NCI-H2081 (cell line): Measurements from ENCODE around the gene OR10G7.

Source experiments
- DNase-seq, 2 experiments: peaks; one replicate each; lab custom pipeline; 2025; lab: John Stamatoyannopoulos, UW

The OR10G7 gene, protein sequence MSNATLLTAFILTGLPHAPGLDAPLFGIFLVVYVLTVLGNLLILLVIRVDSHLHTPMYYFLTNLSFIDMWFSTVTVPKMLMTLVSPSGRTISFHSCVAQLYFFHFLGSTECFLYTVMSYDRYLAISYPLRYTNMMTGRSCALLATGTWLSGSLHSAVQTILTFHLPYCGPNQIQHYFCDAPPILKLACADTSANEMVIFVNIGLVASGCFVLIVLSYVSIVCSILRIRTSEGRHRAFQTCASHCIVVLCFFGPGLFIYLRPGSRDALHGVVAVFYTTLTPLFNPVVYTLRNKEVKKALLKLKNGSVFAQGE

DNA sequence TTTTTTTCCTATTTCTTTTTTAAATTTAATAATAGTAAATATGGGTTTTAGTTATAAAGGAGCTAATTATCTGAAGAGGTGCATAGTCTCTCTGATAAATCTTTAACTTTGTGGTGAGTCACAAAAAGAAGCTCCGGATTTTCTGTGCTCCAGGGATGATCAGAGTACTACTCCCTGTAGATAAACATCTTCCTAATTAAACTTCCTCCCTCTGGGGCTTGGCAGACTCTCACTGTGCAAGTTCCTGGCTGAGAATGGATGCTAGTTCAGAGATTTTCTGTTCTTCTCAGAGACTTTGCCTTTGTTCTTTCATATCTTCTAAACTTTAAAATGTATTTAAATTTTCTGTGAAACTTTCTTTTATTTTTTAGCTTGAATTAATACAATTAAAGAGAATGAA is at the start of gene OR10G7:
TSS of gene OR10G7 (minus strand) at position 72 of the 400 bp plus-strand sequence. CDS start 2,324 bp downstream, outside the sequence.
- no peak for DNase-seq

DNA sequence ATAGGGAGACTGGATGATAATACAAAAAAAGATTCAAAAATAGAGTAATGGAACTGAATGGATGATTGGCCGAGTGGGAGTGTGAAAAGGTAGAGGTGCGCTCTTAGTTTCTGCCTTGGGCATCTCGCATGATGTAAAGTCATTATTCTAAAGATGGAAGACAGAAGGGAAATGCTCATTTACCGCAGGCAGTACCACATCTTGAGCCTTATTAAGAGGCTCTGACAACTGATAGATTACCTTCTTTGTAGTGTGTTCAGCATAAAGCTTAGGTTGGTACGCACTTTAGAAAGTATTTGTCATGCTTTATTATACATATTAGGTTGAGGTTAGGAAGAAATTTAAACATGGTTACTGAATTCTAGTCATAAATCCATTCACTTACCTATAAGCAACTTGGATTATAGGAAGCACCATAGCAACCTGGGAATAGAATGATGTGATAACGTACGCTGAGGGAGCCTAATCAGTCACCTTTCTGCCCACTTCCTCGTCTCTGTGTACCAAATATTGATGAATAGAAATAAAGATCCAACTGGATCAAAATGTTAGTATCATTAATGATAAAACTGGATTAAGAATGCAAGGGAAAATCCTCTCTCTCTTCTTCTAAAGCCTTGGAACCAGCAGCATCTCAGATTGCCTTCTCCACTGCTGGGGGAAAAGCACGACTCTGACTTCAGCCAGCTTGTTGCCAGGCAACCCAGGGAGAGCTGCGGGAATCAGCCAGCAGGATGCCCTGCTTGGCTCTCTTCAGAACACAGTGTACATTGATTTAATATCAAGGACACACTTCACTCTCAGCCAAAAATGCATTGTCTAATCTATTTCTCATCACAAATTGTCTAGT is 45.1 kb upstream of the OR10G7 start:
- peak; percentile 29 to 52 for DNase-seq

DNA sequence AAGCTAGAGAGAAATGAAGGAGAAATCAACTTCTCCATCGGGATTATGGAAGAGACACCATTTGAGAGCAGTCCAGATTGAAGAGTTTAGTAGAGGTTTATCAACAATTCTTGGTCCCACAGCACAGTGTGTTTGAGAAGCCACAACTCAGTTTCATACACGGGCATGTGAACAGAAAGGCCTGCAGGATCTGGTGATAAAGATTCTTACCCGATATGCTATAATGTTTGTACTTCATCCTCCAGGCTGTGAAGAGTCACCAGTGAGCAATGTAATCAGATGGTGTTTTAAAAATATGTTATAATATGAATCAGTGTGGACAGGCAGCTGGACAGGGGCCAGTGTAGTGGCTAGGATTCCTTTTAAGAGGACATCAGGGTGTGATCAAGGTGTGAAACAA is 44.5 kb upstream of the OR10G7 start:
- DNase-seq: no peak

DNA sequence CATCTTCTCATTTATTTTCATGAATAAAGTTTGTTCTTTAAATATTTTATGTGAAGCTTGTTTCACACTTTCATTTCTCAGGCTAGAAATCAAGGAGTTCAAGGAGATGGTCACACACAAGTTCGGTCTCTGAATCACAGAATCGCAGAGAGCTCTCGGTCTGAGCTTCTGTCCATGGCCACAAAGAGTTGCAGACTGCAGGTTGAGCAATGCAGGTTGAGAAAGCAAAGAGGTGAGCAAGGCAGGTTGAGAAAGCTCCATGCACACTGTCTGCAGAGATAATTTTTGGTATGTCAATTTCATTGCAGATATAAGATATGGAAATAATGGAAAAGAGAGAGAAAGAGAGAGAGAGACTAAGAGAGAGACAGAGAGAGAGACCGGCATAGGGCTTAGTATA is 41.2 kb upstream of the OR10G7 start:
- no peak for DNase-seq

DNA sequence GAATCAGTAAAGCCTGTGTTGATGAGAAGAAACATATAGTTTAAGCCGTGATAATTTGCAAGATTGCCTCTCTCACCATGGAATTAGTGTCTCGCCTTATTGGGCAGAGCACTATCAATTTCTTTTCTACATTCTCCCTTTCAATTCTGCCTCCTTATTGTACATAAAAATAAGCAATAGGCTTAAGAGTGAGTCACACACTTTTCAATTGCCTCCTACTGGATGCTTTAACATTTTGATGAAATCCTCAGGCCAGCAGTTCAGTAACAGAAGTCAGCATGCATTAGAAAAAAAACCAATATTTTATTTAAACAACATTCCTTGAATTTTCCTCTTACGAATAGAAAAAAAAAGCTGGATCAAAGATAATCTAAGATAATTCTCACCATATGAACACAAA is 40.4 kb upstream of the OR10G7 start:
- no peak for DNase-seq

DNA sequence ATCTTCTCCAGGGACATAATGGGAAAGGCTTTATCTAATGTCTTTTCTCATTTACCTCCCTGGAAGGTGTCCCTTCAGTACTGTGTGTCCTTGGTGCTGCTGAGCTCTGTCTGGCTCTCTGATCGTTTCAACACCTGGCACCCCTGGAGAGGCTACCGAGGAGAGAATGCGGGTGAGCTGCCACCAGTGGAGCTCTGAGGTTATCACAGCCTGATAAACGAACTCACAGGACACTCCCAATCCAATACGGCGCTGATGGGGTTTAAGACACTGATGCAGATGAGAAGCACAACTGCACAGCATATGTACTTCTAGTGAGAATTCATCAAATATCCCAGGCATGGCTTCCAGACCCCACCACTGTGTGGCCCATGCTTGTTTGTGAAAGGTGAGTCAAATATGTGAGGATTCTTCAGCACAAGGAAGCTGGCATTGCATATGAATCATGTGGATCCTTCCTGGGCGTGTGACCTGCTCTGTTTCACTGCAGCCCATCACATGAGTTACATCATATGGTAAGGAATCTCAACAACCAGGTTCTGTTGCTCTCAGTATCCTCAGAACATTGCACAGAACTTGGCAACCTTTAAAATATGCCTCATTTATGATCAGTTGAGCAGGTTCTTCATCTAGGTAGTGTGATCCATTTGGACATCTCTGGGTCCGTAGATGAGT is 39.3 kb upstream of the OR10G7 start:
- no peak for DNase-seq

DNA sequence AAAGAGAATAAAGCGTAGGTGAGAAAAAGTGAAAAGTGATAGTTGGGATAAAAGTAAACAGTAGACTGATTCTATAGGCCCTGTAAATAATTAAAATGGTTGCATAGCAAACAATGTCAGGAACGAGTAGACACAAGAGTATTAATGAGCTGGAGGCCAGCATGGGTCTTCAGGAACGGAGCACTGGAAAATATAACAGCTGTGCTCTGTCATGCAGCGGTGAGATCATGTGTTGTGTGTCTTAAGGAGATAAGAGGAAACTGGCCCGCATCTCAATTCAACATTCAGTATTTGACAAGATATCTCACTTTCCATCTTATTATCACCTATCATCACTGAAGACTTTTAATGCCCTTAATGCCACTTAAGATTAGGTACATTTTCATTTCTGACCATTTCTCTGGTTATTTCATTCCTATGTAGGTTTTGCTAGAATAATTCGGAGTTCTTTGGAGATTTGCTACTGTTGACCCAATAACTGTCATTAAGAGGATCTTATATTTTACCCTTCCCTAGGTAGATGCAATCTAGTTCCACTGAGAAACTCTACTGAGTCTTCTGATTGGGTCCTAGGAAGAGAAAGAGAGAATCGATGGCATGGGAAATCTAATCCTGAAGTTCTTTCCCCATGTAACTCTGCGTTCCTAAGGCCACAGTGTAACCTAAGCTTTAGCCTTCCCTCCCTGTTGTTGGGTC is 38.7 kb upstream of the OR10G7 start:
- no peak for DNase-seq

DNA sequence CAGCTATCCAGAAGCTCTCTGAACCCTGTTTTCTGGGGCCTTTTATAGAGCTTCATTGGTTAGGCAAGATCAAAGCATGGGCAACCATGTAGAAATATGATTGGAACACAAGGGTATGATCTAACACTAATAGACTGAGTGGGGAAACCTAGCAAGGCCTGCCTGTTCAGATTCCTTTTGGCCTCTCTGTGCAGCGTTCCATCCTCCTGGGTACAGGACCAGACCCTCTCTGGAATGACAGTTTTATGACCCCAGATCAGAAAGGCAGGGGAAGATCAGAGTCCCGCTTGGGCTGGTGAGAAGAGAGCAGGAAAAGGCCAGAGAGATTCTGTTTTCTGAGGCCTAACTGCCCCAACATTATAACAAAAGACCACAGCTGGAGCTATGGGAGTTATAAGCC is 37.5 kb upstream of the OR10G7 start:
- no peak for DNase-seq

DNA sequence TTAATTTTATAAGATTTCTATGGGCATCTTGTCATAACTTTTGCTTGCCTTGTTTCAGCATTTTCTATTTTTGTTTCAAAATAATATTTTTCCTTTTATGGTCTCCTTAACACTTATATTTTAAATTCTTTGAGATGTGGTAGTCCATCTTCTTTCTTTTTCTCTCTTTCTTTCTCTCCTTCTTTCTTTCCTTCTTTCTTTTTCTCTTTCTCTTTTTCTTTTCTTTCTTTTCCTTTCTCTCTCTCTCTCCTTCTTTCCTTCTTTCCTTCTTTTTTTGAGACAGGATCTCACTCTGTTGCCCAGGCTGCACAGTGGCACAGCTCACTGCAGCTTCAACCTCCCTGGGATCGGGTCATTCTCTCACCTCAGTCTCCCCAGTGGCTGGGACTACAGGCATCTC is 36.1 kb upstream of the OR10G7 start:
- DNase-seq: no peak

DNA sequence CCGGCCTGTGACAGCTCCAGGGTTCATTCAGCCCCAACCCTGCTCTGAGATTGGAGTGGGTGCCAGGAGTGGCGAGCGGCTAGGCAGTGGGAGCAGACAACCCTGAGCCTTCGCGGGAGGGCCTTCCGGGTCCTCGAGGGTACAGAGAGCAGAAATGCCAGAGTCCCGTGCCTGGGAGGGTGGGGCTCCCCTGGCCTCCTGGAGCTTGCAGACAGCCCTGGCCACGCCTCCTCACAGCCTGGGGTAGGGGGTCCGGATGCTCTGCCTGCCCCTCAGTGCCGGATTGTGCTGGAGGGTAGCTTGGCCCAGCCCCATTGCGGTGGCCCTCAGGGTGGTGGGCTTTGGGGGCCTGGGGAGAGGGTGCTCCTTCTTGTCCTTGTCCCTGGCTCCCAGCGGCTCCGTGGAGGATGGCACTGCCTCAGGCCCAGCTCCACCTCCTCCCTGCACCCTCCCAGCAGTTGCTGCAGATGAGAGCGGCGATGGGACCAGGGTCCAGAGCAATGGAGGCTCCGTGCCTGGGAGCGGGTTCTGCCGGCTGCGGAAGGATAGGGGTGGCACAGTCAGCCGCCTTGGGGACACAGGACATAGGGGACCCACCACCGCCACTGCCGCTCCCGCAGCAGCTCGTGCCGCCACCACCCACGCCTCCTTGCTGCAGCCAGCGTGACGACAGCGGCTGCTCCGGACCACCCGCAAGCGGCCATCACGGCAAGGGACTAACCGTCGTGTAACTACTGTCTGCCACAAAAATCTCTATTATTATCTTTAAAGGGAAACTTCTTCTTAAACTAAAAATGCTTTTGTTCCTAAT is 34.9 kb upstream of the OR10G7 start:
- DNase-seq: no peak

DNA sequence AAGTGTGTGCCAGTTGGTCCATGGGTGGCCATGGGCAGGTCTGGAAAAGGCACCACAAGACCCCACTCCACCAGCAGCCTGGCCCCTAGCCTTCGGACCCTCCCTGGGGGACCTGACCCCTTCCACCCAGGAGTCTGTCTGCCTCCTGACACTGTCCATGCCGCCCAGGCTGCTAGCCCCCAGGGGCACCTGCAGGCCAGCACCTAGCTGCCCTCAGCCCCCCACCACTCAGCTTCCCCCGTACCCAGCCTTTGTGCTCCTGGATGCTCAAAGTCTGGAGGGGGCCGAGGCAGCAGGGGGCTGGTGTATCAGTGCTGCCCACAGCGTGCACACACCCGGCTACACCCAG is 34.3 kb upstream of the OR10G7 start:
- DNase-seq: no peak

DNA sequence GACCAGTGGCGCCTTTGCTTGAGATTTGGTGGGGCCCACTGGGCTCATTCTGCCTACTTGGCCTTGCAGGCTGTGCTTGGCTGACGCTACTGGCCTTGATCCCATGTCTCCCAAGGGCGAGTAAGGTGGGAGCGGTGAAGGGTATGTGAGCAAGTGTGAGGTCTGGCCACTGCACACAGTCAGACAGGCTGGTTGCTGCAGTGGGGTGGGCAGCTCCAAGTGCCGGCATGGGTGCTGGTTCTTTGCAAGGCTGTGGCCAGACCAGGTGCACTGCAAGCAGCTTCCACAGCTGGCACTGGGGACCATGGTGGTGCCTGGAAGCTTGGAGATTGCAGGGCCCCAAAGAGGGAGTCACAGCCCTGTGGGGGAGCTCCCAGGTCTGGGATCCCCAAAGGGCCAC is 33.4 kb upstream of the OR10G7 start:
- DNase-seq: no peak

DNA sequence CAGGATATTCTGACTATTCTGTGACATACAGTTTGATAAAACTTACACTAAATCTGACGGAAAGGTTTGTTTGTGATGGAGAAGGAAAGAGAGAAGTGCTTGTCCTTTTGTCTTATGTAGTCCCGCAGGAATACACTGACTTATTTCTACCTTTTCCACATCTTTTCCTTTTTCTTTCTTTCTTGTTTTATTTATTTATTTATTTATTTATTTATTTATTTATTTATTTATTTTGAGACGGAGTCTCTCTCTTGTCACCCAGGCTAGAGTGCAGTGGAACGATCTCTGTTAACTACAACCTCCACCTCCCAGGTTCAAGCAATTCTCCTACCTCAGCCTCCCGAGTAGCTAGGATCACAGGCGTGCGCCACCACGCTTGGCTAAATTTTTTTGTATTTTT is 31.0 kb upstream of the OR10G7 start:
- DNase-seq: no peak

DNA sequence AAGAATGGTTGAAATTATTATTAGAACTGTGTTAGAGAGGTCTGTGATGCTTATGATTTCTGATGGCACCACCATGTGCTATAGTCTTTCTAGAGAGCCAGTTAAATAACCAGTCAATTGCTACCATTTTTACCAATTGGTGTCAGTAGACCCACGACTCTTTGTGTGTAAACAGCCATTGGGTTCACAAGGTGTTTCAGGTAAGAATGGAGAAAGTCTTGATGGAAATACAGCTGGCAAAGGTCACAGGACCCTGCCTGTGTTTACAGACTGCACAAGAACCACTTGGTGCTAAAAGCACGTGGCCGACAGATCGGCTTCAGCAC is 30.5 kb upstream of the OR10G7 start:
- DNase-seq: no peak

DNA sequence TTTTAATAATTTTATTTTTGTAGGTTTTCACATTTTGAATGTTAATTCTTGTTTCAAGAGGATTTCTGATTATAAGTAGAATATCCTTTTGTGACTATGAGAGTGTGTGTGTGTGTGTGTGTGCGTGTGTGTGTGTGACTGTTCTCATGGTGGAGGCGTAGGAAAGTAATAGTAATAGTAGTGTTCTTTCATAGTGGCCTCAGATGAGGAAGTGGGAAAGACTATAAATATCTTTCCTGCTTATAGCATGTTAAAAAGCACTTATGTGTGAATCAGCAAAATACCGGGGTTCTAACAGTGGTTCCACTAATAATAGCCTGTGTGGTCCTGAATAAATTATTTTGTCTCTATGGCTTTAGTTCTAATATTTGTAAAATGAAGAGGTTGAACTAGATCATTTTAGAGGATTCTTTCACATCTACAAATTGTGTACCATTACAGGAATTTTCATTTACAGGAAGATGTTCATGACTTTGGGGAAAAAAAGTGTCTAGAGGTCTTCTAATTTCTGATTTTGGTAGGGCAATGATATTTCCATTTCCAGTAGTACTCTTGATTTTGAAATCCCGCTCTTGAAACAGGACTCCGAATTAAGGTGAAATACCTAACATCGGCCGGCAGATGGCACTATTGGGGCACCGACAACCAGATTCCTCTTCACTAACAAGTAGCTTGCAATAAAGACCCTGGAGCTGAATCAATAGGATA is 29.9 kb upstream of the OR10G7 start:
- DNase-seq: peak; percentile 59 to 60

DNA sequence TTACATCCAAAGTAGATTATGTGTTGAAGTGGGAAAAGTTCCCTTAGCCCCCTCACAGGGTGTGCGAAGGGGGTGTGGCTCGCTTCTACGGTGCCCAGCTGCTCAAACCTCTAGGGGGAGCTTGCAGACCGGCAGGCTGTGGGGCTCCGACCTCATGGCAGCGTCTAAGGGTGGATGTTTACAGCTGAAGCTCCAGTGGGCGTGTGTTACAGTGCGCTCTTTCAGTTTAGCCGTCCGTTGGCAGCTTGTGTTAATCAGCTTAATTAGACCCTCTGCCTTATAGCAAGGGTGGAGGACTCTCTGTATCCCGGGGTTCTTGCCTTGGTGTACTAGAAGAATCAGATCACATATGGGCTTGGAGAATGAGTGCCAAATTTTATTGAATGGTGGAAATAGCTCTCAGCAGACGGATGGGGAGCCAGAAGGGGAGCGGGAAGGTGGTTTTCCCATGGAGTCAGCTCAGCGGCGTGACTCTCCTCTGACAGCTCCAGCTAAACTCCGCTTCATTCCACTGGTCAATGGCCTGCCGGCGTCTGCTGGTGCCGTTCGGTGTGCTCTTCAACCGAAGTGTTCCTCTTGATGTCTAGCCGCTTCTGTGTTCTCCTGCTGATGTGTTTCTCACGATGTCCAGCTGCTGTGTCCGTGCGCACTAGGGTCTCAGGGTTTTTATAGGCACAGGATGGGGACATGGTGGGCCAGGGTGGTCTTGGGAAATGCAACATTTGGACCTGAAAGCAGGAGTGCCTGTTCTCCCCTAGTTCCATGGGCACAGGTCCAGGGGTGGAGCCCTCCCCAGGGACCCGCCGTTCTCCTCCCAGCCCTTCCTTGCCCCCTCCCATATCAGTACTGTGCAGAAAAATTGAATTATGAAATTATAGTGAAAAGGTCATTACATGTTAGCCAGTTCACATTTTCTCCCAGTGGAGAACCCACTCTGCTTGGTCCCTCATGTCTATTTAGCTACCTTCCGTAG is 28.6 kb upstream of the OR10G7 start:
- DNase-seq: peak; percentile 63 to 69

DNA sequence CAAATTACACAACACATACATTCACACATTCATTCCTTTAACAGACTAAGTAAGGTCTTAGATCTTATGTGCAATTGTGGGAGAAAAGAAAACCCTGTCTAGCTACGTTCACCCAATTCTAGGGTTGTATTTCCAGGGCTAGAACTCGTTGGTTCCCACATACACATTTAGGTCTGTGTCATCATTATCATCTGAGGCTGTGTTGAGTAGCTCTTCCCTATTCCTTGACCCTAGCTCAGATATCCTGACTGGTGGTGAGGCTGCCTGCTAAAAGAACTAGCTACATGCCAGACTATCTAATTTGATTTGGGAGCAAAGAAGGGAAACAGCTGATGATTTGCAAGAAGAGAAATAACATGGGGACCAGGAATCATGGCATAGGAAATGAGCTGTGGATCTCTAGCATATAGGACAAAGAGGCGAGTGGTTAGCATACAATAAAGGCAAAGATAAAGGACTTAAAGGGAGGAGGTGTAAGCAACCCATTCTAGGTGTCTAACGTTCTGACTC is 27.5 kb upstream of the OR10G7 start:
- DNase-seq: no peak

DNA sequence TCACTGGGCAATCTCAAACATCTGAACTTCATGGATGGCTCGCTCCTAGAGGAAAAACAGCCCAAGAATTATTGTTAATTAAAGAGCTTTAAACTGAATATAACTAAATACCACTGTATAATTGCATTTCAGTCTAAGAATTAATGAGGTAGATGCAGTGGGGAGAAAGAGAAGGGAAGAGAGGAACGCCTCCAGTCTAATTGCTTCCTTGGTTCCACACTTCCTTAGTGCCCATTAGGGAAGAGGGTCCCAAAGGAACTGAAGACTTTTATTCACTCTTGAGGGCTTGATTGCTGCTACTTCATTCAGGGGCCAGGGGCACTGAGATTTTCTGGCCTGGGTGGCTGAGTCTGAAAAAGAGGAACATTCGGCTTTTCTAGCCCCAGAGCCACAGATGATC is 11.8 kb upstream of the OR10G7 start:
- DNase-seq: no peak

DNA sequence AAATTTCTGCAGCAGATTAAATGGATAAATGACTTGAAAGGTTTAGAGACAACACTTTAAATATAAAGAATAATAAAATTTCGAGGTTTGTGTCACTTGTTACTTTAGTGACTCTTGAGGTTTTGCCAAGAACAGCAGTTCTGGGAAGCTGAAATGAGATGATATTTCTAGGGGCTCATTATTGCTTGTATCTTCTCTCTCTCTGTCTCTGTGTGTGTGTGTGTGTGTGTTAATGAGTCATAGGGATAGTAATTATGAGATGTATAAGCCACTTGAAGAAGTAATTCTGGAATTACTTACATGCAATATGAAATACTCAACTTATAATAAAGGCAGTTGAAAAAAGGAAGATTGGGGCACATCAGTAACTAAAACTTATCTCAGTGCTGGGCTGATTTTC is 9.6 kb upstream of the OR10G7 start:
- DNase-seq: no peak

DNA sequence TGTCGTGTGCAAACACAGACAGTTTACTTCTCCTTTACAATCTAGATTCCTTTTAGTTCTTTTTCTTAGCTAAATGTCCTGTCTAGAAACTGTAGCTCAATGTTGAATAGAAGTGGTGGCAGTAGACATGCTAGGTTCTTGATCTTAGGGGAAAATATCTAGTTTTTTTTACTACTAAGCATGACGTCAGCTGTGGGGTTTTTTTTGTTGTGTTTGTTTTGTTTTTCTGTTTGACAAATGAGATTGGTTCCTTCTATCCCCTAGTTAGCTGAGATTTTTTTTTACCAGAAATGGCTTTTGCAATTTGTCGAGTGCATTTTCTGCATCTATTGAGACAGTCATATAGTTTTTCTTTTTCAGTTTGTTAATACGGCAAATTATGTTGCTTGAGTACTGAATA is 2.3 kb upstream of the OR10G7 start:
- DNase-seq: no peak
